Uterus (tissue), 2 donors: ENCODE data around the gene LETM1.

ENCODE experiments used
- CTCF ChIP-seq, 4 experiments: fragments of 200-600 bp in 2 of 4; fragments of 450-650 bp in 2 of 4; sonication (generic) in 2 of 4; IDR thresholded peaks; one replicate each; pipeline ENCODE4 v1.5.1; 2016 to 2019; ENCODE audit warnings: antibody characterized with exemption in 4 of 4, mild to moderate bottlenecking in 2 of 4, moderate library complexity in 1 of 4
- POLR2A ChIP-seq, 2 donors: fragments of 450-650 bp; IDR thresholded peaks; one replicate each; pipeline ENCODE4 v1.6.1; 2016; ENCODE audit warnings: antibody characterized with exemption in 2 of 2, mild to moderate bottlenecking in 1 of 2, moderate library complexity in 1 of 2

- TF ChIP-seq CTCF (IDR thresholded peaks at IDR 0.05), result no peak
- no peak for TF ChIP-seq POLR2A (IDR thresholded peaks at IDR 0.05)
Observed at GRCh38 chr4:1830642-1831228, 25.2 kb downstream of the LETM1 start.
